Stomach smooth muscle (tissue), 2 donors: ENCODE data around the gene RPS6KA2.
A peak's percentile ranks its signal among the peaks of the same experiment; 100 is the strongest.

Experiments used
- H3K27ac ChIP-seq: one replicate; pipeline ENCODE4 v1.7.0; 2013; ENCODE audit warnings: mild to moderate bottlenecking, low read length, inconsistent platforms
- H3K27me3 ChIP-seq, 2 donors: one replicate each; pipeline ENCODE4 v1.7.0; 2013; ENCODE audit warnings: low read length in 2 of 2; ENCODE audit not compliant: insufficient read depth in 2 of 2, control insufficient read depth in 1 of 2
- H3K36me3 ChIP-seq, 2 donors: one replicate each; pipeline ENCODE4 v1.7.0; 2013; ENCODE audit warnings: low read length in 2 of 2; ENCODE audit not compliant: control insufficient read depth in 2 of 2, insufficient read depth in 2 of 2
- H3K4me1 ChIP-seq: one replicate; pipeline ENCODE4 v1.7.0; 2013; ENCODE audit warnings: low read length; ENCODE audit not compliant: control insufficient read depth, insufficient read depth
- H3K4me3 ChIP-seq, 2 donors: one replicate each; pipeline ENCODE4 v1.7.0; 2013; ENCODE audit warnings: low read length in 2 of 2
- H3K9ac ChIP-seq, 2 donors: one replicate each; pipeline ENCODE4 v1.7.0; 2013; ENCODE audit warnings: low read length in 2 of 2, mild to moderate bottlenecking in 1 of 2
- H3K9me3 ChIP-seq, 2 donors: one replicate each; pipeline ENCODE4 v1.7.0; 2013; ENCODE audit warnings: low read length in 2 of 2; ENCODE audit not compliant: control insufficient read depth in 2 of 2
- donor health status: healthy.
- donor health status: Pancreatic carcinoma.

RPS6KA2 gene

DNA sequence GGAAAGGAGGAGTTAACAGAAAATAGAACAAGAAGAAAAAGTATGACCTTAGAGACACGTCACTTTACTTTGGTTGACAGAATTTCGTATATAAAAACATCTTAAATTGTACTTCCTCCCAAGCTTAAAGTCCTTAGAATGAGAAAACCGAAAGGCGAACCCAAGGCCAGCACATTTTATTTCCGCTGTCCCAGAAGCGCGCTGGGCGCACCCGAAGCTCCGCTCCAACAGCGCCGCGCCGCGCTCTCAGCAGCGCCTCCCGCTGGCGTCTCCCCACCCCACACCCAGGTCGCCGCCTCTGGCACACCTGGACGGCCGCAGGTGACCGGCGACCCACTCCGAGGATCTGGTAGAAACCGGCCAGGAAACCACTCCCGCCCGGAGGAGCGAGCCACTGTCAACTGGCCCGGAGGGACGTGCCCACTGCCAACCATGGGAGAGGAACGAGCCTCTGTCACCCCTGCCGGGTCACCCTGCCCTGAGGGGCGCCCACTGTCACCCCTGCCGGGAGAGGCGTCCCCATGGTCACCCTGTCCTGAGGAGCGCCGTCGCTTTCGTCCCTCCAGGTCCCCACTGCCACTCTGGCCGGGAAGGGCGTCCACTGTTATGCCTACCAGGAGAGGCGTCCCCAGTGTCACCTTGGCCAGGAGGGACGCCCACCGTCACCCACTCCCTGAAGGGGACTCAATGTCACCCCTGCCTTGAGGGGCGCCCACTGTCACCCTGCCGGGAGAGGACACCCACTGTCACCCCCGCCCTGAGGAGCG lies 245.1 kb downstream of the RPS6KA2 start:
- no peaks in the 10 kb centered on the region for H3K27me3 ChIP-seq
- H3K27ac ChIP-seq = peak overlapping the region; percentile 91
- peaks cover 7% of the 10 kb centered on the region for H3K4me1 ChIP-seq
- peak overlapping the region; percentile 63 to 85 for H3K9ac ChIP-seq
- H3K36me3 ChIP-seq = no peaks in the 10 kb centered on the region
- H3K9me3 ChIP-seq = no peaks in the 10 kb centered on the region
- H3K4me3 ChIP-seq = peak overlapping the region; percentile 85 to 95

DNA sequence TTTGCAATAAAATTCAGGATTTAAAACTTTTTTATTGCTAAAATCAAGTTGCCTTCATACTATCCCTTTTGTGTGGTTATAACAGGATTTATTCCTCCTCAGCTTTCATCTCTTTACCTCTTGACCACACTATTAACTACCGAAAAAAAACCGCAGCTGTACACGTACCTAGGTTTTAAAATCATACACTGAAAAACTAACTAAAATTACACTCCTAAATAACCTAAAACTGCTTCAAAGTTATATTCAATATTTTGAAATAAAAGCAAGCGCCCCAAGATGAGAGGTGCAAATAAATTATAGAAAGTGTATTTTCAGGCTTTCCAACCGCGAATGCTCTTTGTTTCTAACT lies 245.7 kb downstream of the RPS6KA2 start:
- Histone ChIP-seq H3K27ac (no peak overlapping the region), H3K4me1 (peaks cover 7% of the 10 kb centered on the region), H3K36me3 (no peaks in the 10 kb centered on the region), H3K9ac (peak overlapping the region in 1 of 2 donors; percentile 63), H3K9me3 (no peaks in the 10 kb centered on the region), H3K4me3 (peak overlapping the region; percentile 85 to 95), H3K27me3 (no peaks in the 10 kb centered on the region)

DNA sequence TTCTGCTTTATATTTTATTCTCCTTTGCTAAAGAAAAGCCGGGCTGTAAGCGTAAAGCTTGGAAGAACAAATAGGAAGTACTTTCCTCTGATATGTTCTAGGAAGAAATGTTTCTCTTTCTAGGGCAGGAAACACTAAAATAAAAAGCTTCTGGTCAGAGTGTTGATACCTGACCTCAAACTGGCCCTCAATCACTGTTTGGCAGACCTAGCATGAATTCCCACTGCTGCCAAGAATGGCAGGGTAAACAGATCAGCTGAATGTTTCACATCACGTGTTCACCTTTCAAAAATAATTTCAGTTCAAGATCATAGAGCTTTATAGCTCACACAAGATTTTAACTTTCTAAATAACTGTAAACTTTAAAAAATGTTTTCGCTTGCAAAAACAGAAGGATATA lies 247.3 kb downstream of the RPS6KA2 start:
- Histone ChIP-seq H3K4me3 (no peak overlapping the region), H3K27ac (no peak overlapping the region), H3K9me3 (no peaks in the 10 kb centered on the region), H3K36me3 (no peaks in the 10 kb centered on the region), H3K27me3 (no peaks in the 10 kb centered on the region), H3K9ac (no peak overlapping the region), H3K4me1 (peaks cover 7% of the 10 kb centered on the region)

DNA sequence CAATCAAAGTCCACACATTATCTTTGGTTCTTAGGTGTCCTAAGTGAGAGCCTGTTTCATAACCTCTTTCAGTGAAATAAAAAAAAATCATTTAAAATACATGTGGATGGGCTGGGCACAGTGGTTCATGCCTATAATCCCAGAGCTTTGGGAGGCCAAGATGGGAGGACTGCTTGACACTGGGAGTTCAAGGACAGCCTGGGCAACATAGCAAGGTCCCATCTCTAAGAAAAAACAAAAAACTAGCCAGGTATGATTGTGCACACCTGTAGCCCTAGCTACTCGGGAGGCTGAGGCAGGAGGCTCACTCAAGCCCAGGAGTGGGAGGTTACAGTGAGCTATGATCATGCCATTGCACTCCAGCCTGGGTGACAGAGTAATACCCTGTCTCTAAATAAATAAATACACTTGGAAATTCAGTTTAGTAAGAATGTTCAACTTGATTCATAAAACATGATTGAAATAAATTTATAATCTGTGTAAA lies 247.9 kb downstream of the RPS6KA2 start:
- Histone ChIP-seq H3K36me3 (no peaks in the 10 kb centered on the region), H3K9ac (no peak overlapping the region), H3K27ac (no peak overlapping the region), H3K9me3 (no peaks in the 10 kb centered on the region), H3K4me1 (peaks cover 7% of the 10 kb centered on the region), H3K27me3 (no peaks in the 10 kb centered on the region), H3K4me3 (no peak overlapping the region)

DNA sequence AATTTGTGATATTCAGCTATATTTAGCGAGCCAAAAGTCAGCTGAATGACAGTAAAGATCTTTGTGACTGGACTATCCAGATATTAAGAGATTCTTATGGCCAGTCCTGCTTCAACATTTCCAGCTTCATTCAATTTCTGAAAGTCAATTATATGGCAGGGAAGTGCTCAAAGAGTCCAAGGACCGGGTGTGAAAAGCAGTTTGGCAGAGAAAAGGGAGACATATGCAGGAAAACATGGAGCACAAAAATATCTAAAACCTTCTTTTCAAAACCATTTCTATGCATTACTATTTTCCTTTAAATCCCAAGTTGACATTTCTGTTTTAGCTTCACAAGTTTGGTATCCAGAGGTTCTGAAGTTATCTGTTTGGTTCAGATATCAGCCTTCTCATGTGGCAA lies 249.3 kb downstream of the RPS6KA2 start:
- Histone ChIP-seq H3K9me3 (no peaks in the 10 kb centered on the region), H3K9ac (no peak overlapping the region), H3K27me3 (no peaks in the 10 kb centered on the region), H3K36me3 (no peaks in the 10 kb centered on the region), H3K4me1 (peaks cover 3% of the 10 kb centered on the region), H3K4me3 (no peak overlapping the region), H3K27ac (no peak overlapping the region)

DNA sequence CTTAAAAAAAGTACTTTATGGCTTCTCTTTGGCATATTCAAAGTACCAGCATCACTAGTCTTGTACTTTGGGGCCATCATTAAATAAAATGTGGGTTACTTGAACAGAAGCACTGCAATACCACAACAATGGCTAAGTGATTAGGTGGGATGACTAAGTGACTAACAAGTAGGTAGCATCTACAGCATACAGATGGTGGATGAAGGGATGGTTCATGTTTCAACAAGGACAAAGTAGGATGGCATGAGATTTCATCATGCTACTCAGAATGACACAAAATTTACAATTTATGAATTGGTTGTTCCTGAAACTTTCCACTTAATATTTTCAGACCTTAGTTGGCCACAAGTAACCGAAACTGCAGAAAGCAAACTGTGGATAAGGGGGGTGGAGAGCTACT lies 252.0 kb downstream of the RPS6KA2 start:
- no peak overlapping the region for H3K4me3 ChIP-seq
- H3K27me3 ChIP-seq = no peaks in the 10 kb centered on the region
- no peak overlapping the region for H3K9ac ChIP-seq
- no peaks in the 10 kb centered on the region for H3K9me3 ChIP-seq
- no peak overlapping the region for H3K27ac ChIP-seq
- H3K36me3 ChIP-seq = no peaks in the 10 kb centered on the region
- H3K4me1 ChIP-seq = no peaks in the 10 kb centered on the region

DNA sequence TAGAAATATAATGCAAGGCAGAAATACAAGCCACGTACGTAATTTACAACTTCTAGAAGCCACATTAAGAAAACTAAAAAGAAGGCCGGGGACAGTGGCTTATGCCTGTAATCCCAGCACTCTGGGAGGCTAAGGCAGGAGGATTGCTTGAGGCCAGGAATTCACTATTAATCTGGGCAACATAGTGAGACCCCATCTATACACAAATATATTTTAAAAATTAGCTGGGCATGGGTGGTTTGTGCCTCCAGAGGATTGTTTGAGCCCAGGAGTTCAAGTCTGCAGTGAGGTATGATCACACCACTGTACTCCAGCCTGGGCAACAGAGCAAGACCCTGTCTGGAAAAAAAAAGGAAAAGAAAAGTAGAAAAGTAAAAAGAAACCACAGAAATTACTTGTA lies 256.6 kb downstream of the RPS6KA2 start:
- no peak overlapping the region for H3K27ac ChIP-seq
- H3K36me3 ChIP-seq = peaks cover 0 to 2% of the 10 kb centered on the region in 2 donors
- no peak overlapping the region for H3K9ac ChIP-seq
- H3K4me3 ChIP-seq = no peak overlapping the region
- no peaks in the 10 kb centered on the region for H3K27me3 ChIP-seq
- H3K9me3 ChIP-seq = no peaks in the 10 kb centered on the region
- H3K4me1 ChIP-seq = no peaks in the 10 kb centered on the region

DNA sequence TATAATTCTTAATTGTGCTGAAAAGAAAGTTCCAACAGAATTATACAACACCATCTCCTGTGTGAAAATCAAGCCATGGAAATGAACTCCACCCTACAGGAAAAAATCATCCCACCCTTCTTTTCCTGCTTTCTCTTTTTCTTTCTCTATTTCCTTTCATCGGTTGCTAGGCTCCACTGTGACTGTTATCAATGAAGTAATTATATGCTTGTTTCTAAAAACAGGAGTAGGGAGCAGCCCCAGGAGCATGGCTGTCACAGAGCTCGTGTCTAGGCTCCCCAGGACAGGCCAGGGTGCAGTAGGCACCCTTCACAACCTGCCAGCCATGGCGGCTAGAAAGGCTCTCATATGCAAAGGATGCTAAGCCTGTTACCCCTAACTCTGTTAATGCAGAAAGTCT lies 257.3 kb downstream of the RPS6KA2 start:
- Histone ChIP-seq H3K27ac (no peak overlapping the region), H3K4me1 (no peaks in the 10 kb centered on the region), H3K36me3 (peaks cover 0 to 2% of the 10 kb centered on the region in 2 donors)

DNA sequence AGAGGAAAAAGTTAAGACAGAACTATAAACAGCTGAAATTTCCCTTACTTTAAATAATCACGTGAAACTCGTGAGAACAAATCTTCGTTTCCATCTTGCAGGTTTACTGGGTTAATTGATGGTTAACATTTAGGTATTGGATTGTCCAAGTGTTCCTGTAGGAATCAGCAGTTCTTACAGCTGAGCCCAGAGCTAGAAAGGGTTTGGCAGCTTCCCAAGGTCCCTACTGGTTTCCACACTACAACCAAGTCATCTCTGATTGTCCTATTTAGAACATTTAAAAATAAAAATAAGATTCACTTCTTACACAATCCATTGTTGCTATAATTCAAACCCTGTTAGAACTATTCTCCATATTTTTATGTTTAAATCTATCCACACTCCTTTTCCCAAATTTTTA lies 260.1 kb downstream of the RPS6KA2 start:
- H3K27ac ChIP-seq = no peak overlapping the region
- H3K9me3 ChIP-seq = no peaks in the 10 kb centered on the region
- peaks cover 2 to 10% of the 10 kb centered on the region in 2 donors for H3K36me3 ChIP-seq
- no peaks in the 10 kb centered on the region for H3K27me3 ChIP-seq
- no peak overlapping the region for H3K4me3 ChIP-seq
- H3K4me1 ChIP-seq = peaks cover 7% of the 10 kb centered on the region
- H3K9ac ChIP-seq = no peak overlapping the region

More for the DNA sequence above, 257.3 kb downstream of the RPS6KA2 start:
- Histone ChIP-seq H3K9me3 (no peaks in the 10 kb centered on the region), H3K9ac (no peak overlapping the region), H3K27me3 (no peaks in the 10 kb centered on the region), H3K4me3 (no peak overlapping the region)

DNA sequence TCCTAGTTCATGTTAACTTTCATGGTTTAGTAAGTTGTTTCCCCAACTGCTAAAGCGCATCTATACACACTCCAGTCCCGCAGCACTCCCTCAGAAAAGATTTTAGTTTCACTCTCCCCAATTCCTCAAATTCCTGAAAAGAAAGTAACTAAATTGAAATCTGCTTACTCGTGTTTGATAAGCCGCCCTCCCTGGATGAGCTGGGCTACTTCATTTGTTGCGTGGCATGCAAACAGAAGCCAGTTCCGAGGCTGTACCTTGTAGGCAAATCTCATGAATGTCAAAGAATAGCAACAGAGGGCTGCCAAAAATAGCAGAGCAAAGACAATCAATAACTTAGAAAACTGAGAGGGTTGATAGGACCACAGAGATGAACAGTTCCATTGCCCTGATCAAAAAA lies 261.2 kb downstream of the RPS6KA2 start:
- no peaks in the 10 kb centered on the region for H3K9me3 ChIP-seq
- H3K36me3 ChIP-seq = peaks cover 2 to 10% of the 10 kb centered on the region in 2 donors
- H3K4me1 ChIP-seq = peaks cover 7% of the 10 kb centered on the region
- no peak overlapping the region for H3K27ac ChIP-seq
- no peaks in the 10 kb centered on the region for H3K27me3 ChIP-seq
- no peak overlapping the region for H3K9ac ChIP-seq
- H3K4me3 ChIP-seq = no peak overlapping the region

DNA sequence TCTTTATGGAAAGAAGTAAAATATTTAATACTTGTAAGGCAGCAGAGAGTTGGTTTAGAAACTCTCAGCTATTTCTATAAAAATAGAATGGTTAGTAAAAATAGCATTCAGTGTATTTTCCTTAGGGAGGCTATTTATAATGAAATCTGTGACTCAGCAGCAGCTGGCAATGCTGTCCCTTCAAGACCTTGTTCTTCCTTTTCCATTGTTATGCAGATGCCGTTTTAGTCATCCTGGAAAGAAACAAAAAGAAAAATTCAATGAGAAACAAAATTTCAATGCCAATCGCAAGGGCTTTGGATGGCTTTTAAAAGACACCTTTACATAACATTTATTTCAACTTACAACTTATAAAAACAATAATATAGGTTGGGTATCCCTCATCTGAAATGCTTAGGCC lies 261.8 kb downstream of the RPS6KA2 start:
- H3K4me3 ChIP-seq = no peak overlapping the region
- no peak overlapping the region for H3K27ac ChIP-seq
- no peak overlapping the region for H3K9ac ChIP-seq
- H3K4me1 ChIP-seq = peaks cover 7% of the 10 kb centered on the region
- no peaks in the 10 kb centered on the region for H3K27me3 ChIP-seq
- no peaks in the 10 kb centered on the region for H3K9me3 ChIP-seq
- H3K36me3 ChIP-seq = peaks cover 2 to 10% of the 10 kb centered on the region in 2 donors
